Neural crest cell (in vitro differentiated cells): Measurements from ENCODE around the gene RCBTB1. TPM values are rescaled to one million over a fixed set of nuclear protein-coding genes. Genes with fewer than 3 reads are reported as not detected.

Experiments used
- DNase-seq: peaks from one replicate; pipeline ENCODE4 v3.0.0; 2021; ENCODE audit warnings: low read depth, mixed read lengths, low spot score
- H3K27ac Mint-ChIP-seq: one replicate; pipeline ENCODE4 v1.8.0; 2021; ENCODE audit warnings: mild to moderate bottlenecking, mixed read lengths; ENCODE audit not compliant: unreplicated experiment
- H3K27me3 Mint-ChIP-seq: 2 replicates; pipeline ENCODE4 v1.8.0; 2021; ENCODE audit warnings: low read depth, mild to moderate bottlenecking, mixed read lengths
- H3K36me3 Mint-ChIP-seq: 2 replicates; pipeline ENCODE4 v1.8.0; 2021; ENCODE audit warnings: low read depth, mild to moderate bottlenecking, mixed read lengths
- H3K4me1 Mint-ChIP-seq: 2 replicates; pipeline ENCODE4 v1.8.0; 2021; ENCODE audit warnings: mixed read lengths
- H3K4me3 Mint-ChIP-seq: one replicate; pipeline ENCODE4 v1.8.0; 2021; ENCODE audit warnings: mild to moderate bottlenecking, mixed read lengths
- H3K9me3 Mint-ChIP-seq: 2 replicates; pipeline ENCODE4 v1.8.0; 2021; ENCODE audit warnings: mixed read lengths
- CTCF ChIP-seq: fragments of 200-600 bp; sonication (generic); conservative IDR thresholded peaks from 2 replicates; pipeline ENCODE4 v1.5.0; 2021; ENCODE audit warnings: antibody characterized with exemption, mild to moderate bottlenecking
- total RNA-seq: library from RNA; stranded (reverse); gene quantifications from 2 replicates; pipeline ENCODE4 v1.2.1, GENCODE V29; 2021

The RCBTB1 gene
- total RNA-seq, 1 donor from 2014 or later: 40.0 TPM

- no peak for TF ChIP-seq CTCF
- Mint-ChIP-seq H3K4me1 (peaks cover 9% of the 10 kb centered on the region), H3K27ac (no peak overlapping the region), H3K9me3 (no peaks in the 10 kb centered on the region), H3K4me3 (no peak overlapping the region), H3K27me3 (no peaks in the 10 kb centered on the region), H3K36me3 (no peaks in the 10 kb centered on the region)
- DNase-seq: no peak
Measured at GRCh38 chr13:49629196-49629938, 44.0 kb upstream of the RCBTB1 start.

- TF ChIP-seq CTCF: no peak
- Mint-ChIP-seq H3K9me3 (no peaks in the 10 kb centered on the region), H3K27ac (no peak within 1 kb of the TSS), H3K27me3 (no peaks in the 10 kb centered on the region), H3K4me3 (no peak within 1 kb of the TSS), H3K4me1 (peaks cover 9% of the 10 kb centered on the region), H3K36me3 (no peaks in the 10 kb centered on the region)
- DNase-seq: no peak
Measured at GRCh38 chr13:49627831-49628652, 42.7 kb upstream of the RCBTB1 start, which contains the start of gene ARL11. TSS of gene ARL11 (plus strand) at chr13:49628507. CDS start at chr13:49630448, 1,941 bp downstream.

- no peak overlapping the region for H3K4me3 Mint-ChIP-seq
- no peaks in the 10 kb centered on the region for H3K27me3 Mint-ChIP-seq
- no peak for TF ChIP-seq CTCF
- H3K9me3 Mint-ChIP-seq: no peaks in the 10 kb centered on the region
- H3K27ac Mint-ChIP-seq: peak overlapping the region; percentile 36
- no peak for DNase-seq
- H3K36me3 Mint-ChIP-seq: no peaks in the 10 kb centered on the region
- peaks cover 9% of the 10 kb centered on the region for H3K4me1 Mint-ChIP-seq
Measured at GRCh38 chr13:49625392-49626079, 40.2 kb upstream of the RCBTB1 start.

GRCh38 chr13:49624229-49624628, 38.9 kb upstream of the RCBTB1 start:
- Mint-ChIP-seq H3K36me3 (no peaks in the 10 kb centered on the region), H3K4me1 (peaks cover 9% of the 10 kb centered on the region), H3K27me3 (no peaks in the 10 kb centered on the region), H3K4me3 (no peak overlapping the region), H3K9me3 (no peaks in the 10 kb centered on the region), H3K27ac (no peak overlapping the region)
- no peak for DNase-seq
- TF ChIP-seq CTCF: no peak

GRCh38 chr13:49622174-49622946, 37.0 kb upstream of the RCBTB1 start:
- DNase-seq: no peak
- Mint-ChIP-seq H3K9me3 (no peaks in the 10 kb centered on the region), H3K27me3 (no peaks in the 10 kb centered on the region), H3K36me3 (no peaks in the 10 kb centered on the region), H3K4me1 (peaks cover 11% of the 10 kb centered on the region), H3K4me3 (no peak overlapping the region), H3K27ac (no peak overlapping the region)
- TF ChIP-seq CTCF: no peak
